ENCODE results near the gene ZGPAT.

The ZGPAT gene

DNA sequence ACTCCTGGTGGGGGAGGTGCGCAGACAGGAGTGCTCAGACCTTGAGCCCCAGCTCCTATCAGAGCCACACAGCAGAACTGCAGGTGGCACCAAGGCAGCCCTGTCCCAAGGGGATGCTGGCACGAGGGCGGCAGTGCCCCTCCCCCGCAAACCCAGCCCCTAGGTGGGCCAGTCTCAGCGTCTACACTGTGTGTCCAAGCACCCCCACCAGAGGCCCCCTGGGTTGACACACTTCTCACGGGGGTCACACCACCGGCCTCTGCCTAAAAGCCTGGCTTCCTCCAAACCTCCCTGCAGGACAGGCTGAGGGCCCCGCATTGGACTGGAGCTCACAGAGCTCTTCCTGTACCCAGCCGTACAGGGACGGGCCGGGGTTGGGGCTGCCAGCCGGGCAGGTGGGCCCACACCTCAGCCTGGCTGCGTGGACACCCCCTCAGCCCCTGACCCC, 39.8 kb downstream of the ZGPAT start:
- FAIRE-seq: no peak

DNA sequence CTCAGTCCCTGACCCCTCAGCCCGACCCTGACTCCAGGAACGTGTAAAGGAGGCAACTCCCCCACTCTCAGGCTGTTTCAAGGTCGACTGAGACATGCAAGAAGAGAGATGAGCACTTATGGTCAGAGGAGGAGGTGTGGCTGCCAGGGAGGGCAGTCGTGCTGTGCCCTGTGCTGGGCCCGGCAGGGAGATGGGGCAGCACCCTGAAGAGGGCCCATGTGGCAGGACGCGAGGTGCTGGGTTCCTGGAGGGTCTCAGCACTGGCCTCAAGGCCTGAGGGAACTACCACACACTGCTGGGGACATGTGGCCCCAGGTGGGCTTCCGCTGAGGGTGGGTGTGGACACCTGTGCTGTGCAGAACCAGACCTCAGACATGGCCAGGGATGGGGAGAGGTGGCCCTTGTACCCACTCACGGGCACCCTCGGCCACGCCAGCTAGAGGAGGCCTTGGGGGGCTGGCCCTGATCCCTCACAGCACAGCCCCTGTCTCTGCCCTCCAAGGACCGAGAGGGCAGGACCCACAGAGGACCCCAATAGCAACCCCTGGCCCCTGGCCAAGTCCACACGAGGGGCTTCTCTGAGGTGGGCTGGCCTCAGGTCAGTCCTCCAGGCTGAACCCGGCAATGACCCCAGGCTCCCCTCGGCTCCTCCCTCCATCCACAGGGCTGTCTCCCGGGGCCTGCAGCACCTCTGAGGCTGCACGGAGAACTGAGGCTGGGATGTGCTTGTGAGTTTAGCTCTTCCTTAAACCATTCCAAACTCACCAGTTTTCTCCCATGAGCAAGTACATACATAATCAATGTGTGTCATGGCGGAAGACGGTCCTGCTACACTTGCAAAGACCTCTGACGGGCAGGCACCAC, 40.5 kb downstream of the ZGPAT start:
- no peak for FAIRE-seq

DNA sequence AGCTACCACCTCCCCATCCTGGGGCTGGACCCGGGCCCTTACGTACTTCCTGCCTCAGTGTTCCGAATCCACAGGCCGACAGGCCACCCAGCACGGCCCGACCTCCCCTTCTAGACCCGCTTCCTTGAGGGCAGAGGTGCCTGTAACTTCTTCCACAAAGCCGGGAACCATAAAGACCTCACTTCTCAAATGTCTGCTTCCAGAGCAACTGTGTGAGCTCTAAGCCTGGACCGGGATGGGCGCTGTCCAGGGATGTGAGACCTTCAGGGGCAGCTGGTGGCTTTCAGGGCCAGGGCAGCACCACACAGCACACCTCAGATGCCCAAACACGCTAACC, 41.1 kb downstream of the ZGPAT start:
- FAIRE-seq: no peak

DNA sequence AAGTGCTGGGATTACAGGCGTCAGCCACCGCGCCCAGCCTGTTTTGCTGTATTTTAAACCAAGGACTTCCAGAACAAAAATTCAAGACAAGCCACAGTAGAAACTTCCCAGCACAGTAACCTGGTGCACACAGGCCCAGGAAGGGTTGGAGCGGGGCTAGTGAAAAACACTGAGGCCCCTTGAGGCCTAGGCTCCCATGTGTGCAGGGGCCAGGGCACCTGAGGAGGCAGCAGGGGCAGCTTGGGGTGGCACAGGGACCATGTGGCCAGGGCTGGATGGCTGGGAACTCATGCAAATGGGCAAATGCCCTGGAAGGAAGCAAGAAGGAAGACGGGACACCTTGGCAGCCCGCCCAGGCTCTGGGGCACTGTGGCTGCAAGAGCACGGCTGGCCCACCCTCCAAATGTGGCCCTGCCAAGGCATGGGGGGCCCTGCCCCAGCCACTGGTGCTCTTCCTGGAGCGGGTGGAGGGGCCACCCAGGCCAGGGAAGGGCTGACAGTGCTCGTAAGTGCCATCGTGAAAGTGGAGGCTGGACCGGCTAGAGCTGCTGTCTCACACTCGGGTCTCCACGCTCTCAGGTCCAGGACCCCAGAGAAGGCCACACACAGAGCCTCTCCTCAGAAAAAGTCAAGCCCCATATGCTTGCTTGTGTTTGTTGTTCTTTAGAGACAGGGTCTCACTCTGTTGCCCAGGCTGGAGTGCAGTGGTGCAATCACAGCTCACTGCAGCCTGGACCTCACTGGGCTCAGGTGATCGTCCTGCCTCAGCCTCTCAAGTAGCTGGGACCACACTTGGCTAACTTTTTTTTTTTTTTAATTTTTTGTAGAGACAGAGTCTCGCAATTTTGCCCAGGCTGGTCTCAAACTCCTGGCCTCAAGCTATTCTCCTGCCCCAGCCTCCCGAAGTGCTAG, 42.0 kb downstream of the ZGPAT start:
- FAIRE-seq: no peak

DNA sequence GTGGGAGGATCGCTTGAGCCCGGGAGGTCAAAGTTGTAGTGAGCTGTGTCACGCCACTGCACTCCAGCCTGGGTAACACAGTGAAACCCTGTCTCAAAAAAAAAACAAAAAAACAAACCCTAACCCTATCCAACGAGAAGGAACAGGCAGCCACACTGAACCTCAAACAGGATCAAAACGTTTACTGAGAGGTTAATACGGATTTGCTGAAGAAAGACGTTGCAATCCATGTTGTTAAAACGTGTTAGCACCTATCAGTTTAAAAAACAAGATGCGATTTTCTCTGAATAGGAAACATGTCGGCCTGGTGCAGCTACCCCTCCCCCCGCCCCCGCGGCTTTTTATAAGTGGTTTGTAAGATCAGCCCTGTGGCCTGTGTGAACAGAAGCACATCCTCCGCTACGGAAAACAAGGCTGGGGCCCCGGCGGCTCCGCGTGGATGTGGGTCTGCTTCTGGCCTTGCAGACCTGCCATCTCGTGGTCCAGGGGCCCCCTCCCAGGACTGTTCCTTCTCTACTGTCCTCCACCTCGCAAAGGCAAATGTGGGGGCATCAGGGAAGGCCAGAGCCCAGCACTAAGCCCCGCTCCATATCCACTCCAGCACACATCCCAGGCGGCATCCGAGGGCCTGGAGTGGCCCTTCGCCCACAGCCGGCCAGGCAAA, 43.1 kb downstream of the ZGPAT start:
- no peak for FAIRE-seq

DNA sequence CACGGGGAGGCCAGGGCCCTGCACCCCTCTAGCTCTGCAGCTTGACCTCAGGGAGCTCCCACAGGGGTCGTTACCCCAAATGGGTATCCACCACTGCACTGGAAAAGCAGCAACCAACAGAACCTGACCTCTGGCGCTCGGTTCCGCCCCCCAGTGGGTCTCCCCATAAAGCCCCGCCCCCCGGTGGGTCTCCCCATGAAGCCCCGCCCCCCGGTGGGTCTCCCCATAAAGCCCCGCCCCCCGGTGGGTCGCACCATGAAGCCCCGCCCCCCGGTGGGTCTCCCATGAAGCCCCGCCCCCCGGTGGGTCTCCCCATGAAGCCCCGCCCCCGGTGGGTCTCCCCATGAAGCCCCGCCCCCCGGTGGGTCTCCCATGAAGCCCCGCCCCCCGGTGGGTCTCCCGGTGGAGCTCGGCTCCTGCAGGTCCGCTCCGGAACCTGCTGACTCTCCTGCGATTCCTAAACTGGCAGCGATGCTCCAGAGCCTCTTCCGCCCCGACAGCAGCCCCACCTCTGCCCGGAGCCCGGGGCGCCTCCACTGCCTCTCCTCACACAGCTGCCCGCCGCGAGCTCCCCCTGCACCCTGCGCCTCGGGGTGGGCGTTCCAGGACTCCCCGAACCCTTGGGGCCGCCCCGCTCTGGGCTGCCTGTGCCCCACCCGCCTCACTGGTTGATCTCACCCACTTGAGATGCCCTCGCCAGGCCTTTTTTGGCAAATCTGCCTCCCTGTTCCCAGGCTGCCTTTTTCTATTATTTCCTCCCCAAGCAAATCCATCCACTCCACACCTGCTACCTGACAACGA, 43.8 kb downstream of the ZGPAT start:
- FAIRE-seq: no peak

DNA sequence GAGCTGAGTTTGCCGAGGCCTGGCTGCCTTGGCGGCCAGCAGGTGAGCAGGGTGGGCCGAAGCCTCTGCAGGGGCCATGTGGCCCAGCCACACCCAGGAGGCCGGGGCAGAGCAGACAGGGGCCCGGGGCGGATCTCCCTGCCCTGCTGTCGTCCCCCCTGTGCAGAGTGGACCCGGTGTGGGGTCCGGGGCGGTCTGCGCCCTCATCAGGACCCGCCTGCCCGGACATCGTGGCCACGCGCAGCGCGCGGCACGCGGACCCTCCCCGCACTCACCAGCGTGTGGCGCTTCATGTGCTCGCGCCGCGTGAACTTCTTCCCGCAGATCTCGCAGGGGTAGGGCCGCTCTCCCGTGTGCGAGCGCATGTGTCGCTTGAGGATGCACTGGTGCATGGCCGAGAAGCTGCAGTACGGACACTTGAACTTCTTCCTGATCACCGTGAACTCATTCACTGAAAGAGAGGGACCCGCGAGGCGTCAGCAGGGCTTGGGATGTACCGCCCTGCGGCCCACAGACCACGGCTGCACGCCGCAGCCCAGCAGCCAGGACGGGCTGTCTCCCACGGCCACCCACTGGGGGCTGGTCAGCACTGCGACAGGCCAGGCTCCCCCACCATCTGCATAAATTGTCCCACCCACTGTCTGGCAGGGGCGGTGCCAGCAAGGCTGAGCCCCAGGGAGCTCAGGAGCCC, 44.7 kb downstream of the ZGPAT start:
- no peak for FAIRE-seq

DNA sequence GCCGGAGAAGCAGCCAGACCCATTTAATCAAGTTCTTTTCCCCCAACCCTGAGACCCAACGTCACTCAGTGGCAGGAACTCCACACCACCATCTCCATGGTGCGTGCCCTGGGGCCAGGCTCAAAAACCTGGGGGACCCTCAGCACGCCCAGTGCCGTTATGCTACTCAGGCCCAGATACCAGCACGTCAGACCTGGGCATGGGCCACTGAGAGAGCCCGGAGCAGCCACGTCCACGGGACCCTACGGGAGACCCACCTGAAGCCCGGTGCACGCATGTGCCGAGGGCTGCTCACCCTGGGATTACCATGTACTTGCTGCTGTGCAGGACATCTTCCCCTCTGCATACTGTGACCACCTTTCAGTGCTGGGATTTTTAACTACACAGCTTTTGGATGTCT, 45.5 kb downstream of the ZGPAT start:
- FAIRE-seq: no peak

DNA sequence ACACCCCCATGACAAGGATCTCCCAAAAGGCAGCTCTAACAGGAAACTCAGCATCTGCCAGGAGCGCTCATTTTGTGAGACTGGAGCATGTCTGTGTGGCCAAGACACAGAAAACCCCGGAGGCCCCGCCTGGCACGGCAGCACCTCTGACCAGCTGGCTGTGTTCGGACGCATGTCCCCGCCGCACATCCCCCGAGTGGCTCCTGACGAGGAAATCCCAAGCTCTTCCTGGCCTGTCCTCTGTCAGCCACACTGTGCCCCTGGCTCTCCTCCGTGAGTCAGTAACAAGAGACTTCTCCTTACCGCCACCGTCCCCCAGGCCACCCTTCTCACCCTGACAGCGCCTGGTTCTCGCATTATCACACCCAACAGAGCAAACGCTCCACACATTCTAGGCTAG, 46.2 kb downstream of the ZGPAT start:
- FAIRE-seq: no peak

DNA sequence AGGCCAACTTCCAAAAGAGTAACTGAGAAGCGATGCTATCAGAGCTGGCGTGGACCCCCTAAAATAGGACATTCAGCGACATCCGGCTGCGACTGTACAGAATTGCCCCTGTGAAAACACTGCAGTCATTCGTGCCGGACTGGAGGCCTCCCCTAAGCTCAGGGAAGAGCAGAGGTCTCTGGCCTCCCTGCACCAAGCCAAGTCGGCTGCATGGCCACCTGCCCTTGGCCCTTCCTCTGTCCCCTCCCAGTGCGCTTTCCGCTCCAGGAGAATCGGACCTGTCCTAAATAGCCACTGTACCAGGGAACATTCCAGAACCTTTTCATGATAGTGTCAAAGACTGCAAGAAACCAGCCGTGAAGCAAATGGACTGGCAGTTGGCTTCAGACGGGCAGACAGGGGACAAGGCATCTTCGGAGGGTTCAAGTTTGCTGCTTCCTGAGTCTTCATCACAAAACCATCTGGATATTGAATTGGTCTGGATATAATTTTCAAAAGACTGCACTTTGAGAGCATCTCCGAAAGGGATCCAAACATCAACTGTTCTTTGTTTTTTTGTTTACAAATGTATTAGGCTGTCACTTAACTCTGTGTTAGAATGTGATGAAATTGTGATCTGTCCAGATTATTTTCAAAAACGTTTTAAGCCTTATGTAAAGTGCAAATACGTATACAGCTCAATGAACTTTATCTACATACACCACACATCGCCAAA, 48.3 kb downstream of the ZGPAT start:
- no peak for FAIRE-seq

DNA sequence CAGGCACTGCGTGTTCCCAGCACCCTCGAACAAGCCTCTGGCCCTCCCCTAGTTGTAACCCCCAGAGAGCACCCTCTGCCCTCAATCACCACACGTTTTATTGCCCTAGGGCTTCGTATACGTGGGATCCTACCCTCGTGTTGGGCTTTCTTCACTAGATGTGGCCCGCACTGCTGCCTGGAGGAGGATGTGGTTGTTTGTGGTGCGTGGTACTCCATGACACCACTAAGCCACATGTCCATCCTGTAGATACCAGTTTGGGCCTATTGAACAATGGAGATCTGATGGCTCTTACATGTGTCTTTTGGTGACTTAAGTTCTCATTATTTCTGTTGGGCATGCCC, 48.8 kb downstream of the ZGPAT start:
- no peak for FAIRE-seq

DNA sequence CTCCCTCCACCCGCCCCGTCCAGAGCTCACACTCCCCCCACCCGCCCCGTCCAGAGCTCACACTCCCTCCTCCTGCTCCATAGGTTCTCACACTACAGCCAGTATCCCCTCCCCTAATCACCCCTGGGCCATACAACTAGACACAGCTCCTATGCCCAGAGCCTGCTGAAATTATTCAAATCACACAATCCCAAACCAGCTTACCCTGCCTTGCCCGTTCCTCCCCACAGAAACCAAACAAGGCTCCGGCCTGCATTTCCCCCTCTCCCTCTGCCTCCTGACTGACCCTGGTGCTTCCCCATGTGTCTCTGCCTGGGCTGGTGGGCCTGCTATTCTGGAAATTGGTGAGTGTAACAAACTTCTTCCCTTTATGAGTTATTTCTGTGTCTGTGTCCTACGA, 50.3 kb downstream of the ZGPAT start:
- FAIRE-seq: no peak

DNA sequence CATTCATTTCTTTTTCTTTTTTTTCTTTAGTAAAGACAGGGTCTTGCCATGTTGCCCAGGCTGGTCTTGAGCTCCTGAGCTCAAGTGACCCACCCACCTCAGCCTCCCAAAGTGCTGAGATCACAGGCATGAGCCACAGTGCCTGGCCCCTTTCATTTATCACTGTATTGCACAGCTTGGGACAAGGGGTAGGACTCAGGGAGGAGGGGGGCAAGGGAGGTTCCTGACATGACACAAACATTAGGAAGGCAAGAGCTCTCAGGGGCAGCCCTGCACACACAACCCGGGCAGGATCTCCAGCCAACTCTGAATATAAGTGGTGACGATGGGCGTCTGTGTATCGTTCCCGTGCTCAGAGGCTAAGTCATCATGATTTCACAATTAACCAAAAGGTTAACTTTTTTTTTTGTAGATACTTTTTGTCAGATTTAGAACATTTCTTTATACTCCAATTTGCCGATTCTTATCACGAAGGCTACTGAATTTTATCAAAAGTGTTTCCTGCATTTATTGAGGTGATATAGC, 51.6 kb downstream of the ZGPAT start:
- FAIRE-seq: no peak

DNA sequence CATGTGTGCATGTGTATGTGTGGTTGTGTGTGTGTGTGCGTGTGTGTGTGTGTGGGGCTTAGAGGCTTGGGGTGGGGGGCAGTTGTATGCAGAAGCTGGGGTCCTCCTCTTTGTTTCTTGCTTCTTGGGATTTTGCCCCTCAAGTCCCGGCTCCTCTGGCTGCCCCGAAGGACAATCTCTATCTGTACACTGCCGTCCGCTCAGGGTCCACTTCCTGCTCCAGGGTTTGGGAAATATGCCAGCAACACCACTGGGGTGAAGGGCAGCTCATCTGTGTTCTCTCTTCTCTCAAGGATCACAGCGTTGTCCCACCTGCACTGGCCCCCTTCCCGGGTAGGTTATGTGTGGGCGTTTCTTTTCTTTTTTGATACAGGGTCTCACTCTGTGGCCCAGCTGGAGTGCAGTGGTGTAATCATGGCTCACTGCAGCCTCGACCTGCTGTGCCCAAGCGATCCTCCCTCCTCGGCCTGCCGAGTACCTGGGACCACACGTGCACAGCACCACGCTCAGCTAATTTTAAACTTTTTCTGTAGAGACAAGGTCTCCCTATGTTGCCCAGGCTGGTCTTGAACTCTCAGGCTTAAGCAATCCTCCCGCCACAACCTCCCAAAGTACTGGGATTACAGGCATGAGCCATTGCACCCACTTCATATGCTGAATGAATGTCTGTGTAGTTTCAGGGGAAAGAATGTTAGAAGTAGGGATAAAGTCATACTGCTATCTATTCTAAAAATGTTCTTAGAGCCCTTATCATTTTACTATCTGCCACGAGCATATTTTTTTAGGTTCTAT, 57.4 kb downstream of the ZGPAT start:
- FAIRE-seq: no peak

DNA sequence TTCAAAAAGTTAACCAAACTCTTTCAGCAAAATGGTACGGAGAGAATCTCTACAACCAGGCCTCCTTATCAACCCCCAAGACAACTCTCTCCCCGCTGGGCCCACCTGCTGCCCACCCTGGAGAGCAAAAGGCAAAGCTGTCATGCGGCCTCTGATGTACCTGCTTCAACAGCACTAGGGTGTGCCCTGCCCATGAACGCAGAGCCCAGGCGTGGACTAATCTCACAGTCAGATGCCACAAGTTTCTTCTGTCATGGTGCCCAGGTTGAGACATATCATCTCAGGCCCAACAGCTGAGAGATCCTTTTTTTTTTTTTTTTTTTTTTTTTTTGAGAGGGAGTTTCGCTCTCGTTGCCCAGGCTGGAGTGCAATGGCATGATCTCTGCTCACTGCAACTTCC, 58.1 kb downstream of the ZGPAT start:
- no peak for FAIRE-seq

DNA sequence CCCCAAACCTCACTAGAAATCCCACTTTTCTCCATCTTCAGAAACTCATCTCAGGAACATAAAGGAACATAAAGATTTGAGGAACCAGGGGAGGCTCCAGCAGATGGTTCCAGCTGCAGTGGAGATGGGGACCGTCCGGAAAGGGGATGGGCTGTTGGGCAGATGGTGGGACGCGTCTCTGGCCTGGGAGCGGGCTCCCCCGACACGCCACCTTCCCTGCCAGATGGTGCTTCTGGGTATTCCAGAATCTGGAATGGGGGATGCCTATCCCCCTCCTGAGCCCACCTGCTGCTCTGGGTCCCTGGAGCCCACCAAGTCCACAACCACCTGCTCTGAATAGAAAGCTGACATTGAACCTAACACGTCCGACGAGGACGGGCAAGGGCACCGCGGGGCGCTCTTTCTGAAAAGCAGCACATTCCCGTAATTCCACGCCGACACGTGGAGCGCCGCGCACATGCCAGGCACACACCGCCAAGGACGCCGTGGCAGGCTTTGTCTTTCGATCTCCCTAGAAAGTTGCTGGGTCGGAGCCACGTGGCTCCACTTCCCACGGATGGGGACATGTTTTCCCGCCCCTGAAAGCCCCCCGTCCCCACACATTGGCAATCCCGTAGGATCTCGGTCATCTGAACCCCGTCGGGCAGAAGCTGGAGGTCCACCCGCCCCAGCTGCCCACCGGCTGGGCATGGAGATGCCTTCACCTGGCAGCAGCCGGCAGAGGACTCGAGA, 59.0 kb downstream of the ZGPAT start:
- FAIRE-seq: no peak

DNA sequence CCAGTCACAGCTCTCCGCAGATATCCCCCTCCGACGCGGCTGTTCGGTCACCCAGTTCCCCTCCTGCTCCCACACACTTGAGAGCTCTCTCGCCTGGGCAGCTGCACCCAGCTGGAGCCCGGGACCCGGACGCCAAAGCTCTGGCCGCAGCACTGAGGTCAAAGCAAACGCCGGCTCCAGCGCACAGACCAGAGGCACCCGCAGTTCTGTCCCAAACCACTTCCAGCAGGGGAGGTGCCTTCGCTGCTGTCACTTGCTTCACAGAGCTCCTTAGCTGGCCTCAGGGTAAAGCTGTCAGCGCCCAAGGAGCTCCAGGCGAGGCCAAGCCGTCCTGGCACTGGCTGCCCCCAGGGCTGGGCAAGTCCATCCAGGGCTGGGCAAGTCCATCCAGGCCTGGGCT, 59.6 kb downstream of the ZGPAT start:
- FAIRE-seq: no peak

DNA sequence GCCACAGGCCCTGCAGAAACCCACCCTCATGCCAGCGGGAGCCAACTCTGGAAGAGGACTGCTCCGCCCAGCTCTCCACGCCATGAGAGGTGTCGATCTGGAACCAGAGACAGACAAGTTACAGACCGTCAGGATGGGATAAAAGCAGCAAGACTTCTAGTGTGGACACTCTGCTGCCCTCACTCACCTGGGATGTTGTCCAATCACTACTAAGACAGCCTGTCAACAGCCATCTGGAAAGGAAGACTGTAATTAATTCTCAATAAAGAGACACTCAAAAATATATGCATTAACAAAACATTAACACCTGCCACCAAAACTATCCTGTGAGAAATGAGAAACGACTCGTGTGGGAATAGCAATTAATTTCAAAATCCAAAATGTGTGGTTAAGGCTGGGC, 60.0 kb downstream of the ZGPAT start:
- no peak for FAIRE-seq

Data from endometrium (tissue), 2 donors.